Pancreas (tissue), 10 donors: ENCODE data around the gene RAB30. TPM values are rescaled to one million over a fixed set of nuclear protein-coding genes. Genes with fewer than 3 reads are reported as not detected.

Experiments used
- ATAC-seq, 4 donors: fragments of 200-7000 bp; cut with Tn5 transposase; one replicate each; pipeline versions ENCODE4 v1.8.0 to v1.9.1; 2020; ENCODE audit warnings: mild to moderate bottlenecking in 4 of 4, moderate library complexity in 4 of 4
- DNase-seq, 6 donors: peaks; one replicate each; pipeline ENCODE4 v3.0.0-alpha.2; 2020
- FAIRE-seq: peaks from 2 replicates; lab custom pipeline; 2012; peaks lifted over from hg19 to GRCh38; lab: Jason Lieb, UNC
- H3K27ac ChIP-seq, 4 donors: fragments of 200-600 bp; sonication (generic); 1 replicate in 3 of 4; 2 replicates in 1 of 4; pipeline versions ENCODE4 v1.5.0 to v1.8.0; 2020
- H3K27me3 ChIP-seq, 4 donors: fragments of 200-600 bp; one replicate each; pipeline ENCODE4 v1.8.0; 2021
- H3K36me3 ChIP-seq, 3 donors: fragments of 200-600 bp; sonication (generic) in 1 of 3; one replicate each; pipeline versions ENCODE4 v1.5.0 to v1.8.0; 2020 to 2021
- H3K4me1 ChIP-seq, 3 donors: fragments of 200-600 bp; one replicate each; pipeline ENCODE4 v1.8.0; 2021
- H3K4me3 ChIP-seq, 4 donors: fragments of 200-600 bp; sonication (generic) in 2 of 4; one replicate each; pipeline versions ENCODE4 v1.5.0 to v1.8.0; 2020 to 2021
- H3K9me3 ChIP-seq, 4 donors: fragments of 200-600 bp; one replicate each; pipeline ENCODE4 v1.8.0; 2021
- CTCF ChIP-seq, 4 donors: fragments of 200-600 bp; sonication (generic) in 3 of 4; IDR thresholded peaks; one replicate each; pipeline versions ENCODE4 v1.5.0 to v1.8.0; 2021; ENCODE audit warnings: antibody characterized with exemption in 4 of 4
- WGBS, 2 donors: extraction: QIAGEN DNeasy Blood & Tissue Kit; methylation state at CpG; one replicate each; pipeline ENCODE4 v1.1.7; 2013; 5-methylcytosine and 5-hydroxymethylcytosine counted together
- intact Hi-C, 3 donors: fragments of 100-400 bp; cut with DNase I; formaldehyde crosslinking; loops; one replicate each; pipeline versions ENCODE4 v1.11.1 to v1.14.2; 2022
- polyA plus RNA-seq, 2 donors: library from polyadenylated mRNA; stranded (reverse); fragments of 200-250 nt; gene quantifications; one replicate each; pipeline ENCODE4 v1.2.3, GENCODE V29; 2013
- total RNA-seq, 6 donors: library from RNA; stranded (reverse); fragmentation: NEBNext Ultra II Directional in 4 of 6; extraction: Animal tissue kit (Norgen Biotek cat#: 25700) in 4 of 6; gene quantifications; one replicate each; pipeline versions ENCODE4 v1.2.1 to v1.2.4, GENCODE V29; 2021 to 2023
- donor health status: healthy with polysubstance abuse.
- donor health status: DM: no; HTN: no; CAD: no; lungs with moderate emphysema.
- donor health status: DM: no; HTN: no; CAD: no.
- donor health status: control.
- donor health status: control.
- donor health status: Bipolar disorder and iron deficiency.
- donor health status: DM: yes; HTN: yes; CAD: no.
- donor health status: DM: no; HTN: no; CAD: no.
- donor health status: DM: no; HTN: no; CAD: no.
- donor health status: DM: yes; HTN: yes; CAD: no.

RAB30 gene
- total and polyA plus RNA-seq, 8 donors, result 1.0 to 6.7 (median 4.9) TPM

- H3K27me3 ChIP-seq, result no peaks in the 10 kb centered on the region
- peaks cover 0 to 18% (median 10%) of the 10 kb centered on the region in 3 donors for H3K4me1 ChIP-seq
- H3K9me3 ChIP-seq, result no peaks in the 10 kb centered on the region
- FAIRE-seq (no peak), ATAC-seq (no peak), DNase-seq (no peak)
- peaks cover 0 to 3% (median 0%) of the 10 kb centered on the region in 3 donors for H3K36me3 ChIP-seq
- intact Hi-C loops, result no loop called here
- no peak for TF ChIP-seq CTCF (IDR thresholded peaks at IDR 0.05)
- H3K27ac ChIP-seq, result peak overlapping the region; percentile 68 to 91 (median 80)
- WGBS, 2 donors, result 6 to 7% methylated on average over 31 of the region's 31 CpGs
- peak overlapping the region; percentile 51 to 75 (median 58) for H3K4me3 ChIP-seq
These were observed 899 bp upstream of the RAB30 start for GRCh38 chr11:83072350-83073242.

- peak overlapping the region; percentile 64 to 91 (median 80) for H3K27ac ChIP-seq
These were observed 748 bp downstream of the RAB30 start for GRCh38 chr11:83070731-83071566.

GRCh38 chr11:83070044-83070701 lies 1.5 kb downstream of the RAB30 start:
- peak overlapping the region in 2 of 4 donors; percentile 57 to 75 for H3K4me3 ChIP-seq
- FAIRE-seq (no peak), ATAC-seq (no peak), DNase-seq (no peak)
- H3K27ac ChIP-seq, result peak overlapping the region in 1 of 4 donors; percentile 91
- intact Hi-C loops, result no loop called here
- H3K36me3 ChIP-seq, result no peaks in the 10 kb centered on the region
- H3K27me3 ChIP-seq, result no peaks in the 10 kb centered on the region
- H3K4me1 ChIP-seq, result peaks cover 0 to 18% (median 10%) of the 10 kb centered on the region in 3 donors
- no peak for TF ChIP-seq CTCF (IDR thresholded peaks at IDR 0.05)
- 65 to 73% methylated on average over 3 of the region's 3 CpGs for WGBS, 2 donors
- H3K9me3 ChIP-seq, result no peaks in the 10 kb centered on the region

More at GRCh38 chr11:83070731-83071566, 748 bp downstream of the RAB30 start:
- peak in 4 of 6 donors; percentile 29 to 61 (median 44) for DNase-seq
- Histone ChIP-seq H3K36me3 (no peaks in the 10 kb centered on the region), H3K9me3 (no peaks in the 10 kb centered on the region), H3K4me3 (peak overlapping the region; percentile 26 to 75 (median 54)), H3K27me3 (no peaks in the 10 kb centered on the region), H3K4me1 (peaks cover 0 to 18% (median 10%) of the 10 kb centered on the region in 3 donors)
- peak; percentile 9 to 31 (median 24) for ATAC-seq
- 1 to 2% methylated on average over 22 of the region's 22 CpGs for WGBS, 2 donors
- FAIRE-seq, result no peak
- no peak for TF ChIP-seq CTCF (IDR thresholded peaks at IDR 0.05)
- intact Hi-C loops, result no loop called here

GRCh38 chr11:83069441-83070043 lies 2.2 kb downstream of the RAB30 start:
- H3K27me3 ChIP-seq, result no peaks in the 10 kb centered on the region
- H3K27ac ChIP-seq, result no peak overlapping the region
- intact Hi-C loops, result no loop called here
- TF ChIP-seq CTCF (IDR thresholded peaks at IDR 0.05), result no peak
- peaks cover 0 to 18% (median 10%) of the 10 kb centered on the region in 3 donors for H3K4me1 ChIP-seq
- H3K36me3 ChIP-seq, result no peaks in the 10 kb centered on the region
- H3K9me3 ChIP-seq, result no peaks in the 10 kb centered on the region
- no peak for ATAC-seq
- no peak for DNase-seq
- H3K4me3 ChIP-seq, result no peak overlapping the region
- FAIRE-seq, result no peak
